GM12878 (cell line): ENCODE measurements around the gene OTOF. TPM values are rescaled to one million over a fixed set of nuclear protein-coding genes. Genes with fewer than 3 reads are reported as not detected.

Source experiments
- CBX3 ChIP-seq: fragments of 200-600 bp; sonication (generic); IDR thresholded peaks from 2 replicates; pipeline ENCODE4 v1.6.1; 2016; ENCODE audit warnings: low read depth, borderline replicate concordance
- CTCF ChIP-seq, 3 experiments: IDR thresholded peaks in 2 of 3; conservative IDR thresholded peaks in 1 of 3; 2 replicates each; pipeline ENCODE4 v1.5.1; 2011; ENCODE audit warnings: low read depth in 3 of 3, low read length in 3 of 3, mild to moderate bottlenecking in 3 of 3, control low read depth in 2 of 3, moderate library complexity in 2 of 3, inconsistent platforms in 1 of 3, mixed read lengths in 1 of 3; ENCODE audit not compliant: control insufficient read depth in 2 of 3, insufficient read depth in 1 of 3; ENCODE audit errors: extremely low read depth in 1 of 3
- MYC ChIP-seq: IDR thresholded peaks from 2 replicates; pipeline ENCODE4 v1.6.1; 2011; ENCODE audit warnings: mild to moderate bottlenecking, low read length, moderate library complexity, inconsistent platforms; ENCODE audit not compliant: insufficient read depth, insufficient replicate concordance, insufficient read length, severe bottlenecking
- NR2F1 ChIP-seq: fragments of 450-650 bp; conservative IDR thresholded peaks from 2 replicates; pipeline ENCODE4 v1.6.1; 2017; ENCODE audit warnings: mild to moderate bottlenecking
- PAX5 ChIP-seq: IDR thresholded peaks from 2 replicates; pipeline ENCODE4 v1.6.1; 2011; ENCODE audit warnings: low read depth, low read length, borderline replicate concordance
- PRDM15 ChIP-seq: fragments of 450-650 bp; formaldehyde crosslinking; IDR thresholded peaks from 2 replicates; pipeline ENCODE4 v1.4.0; 2020; ENCODE audit warnings: mild to moderate bottlenecking, moderate library complexity
- SMARCA5 ChIP-seq: fragments of 450-650 bp; IDR thresholded peaks from 2 replicates; pipeline ENCODE4 v1.6.1; 2017; ENCODE audit warnings: mild to moderate bottlenecking
- SMC3 ChIP-seq: IDR thresholded peaks from 2 replicates; pipeline ENCODE4 v1.6.1; 2011; ENCODE audit warnings: low read length, improper control_type of control experiment, borderline replicate concordance
- ZBED1 ChIP-seq: IDR thresholded peaks from 2 replicates; pipeline ENCODE4 v1.6.1; 2016; ENCODE audit warnings: borderline replicate concordance
- polyA plus RNA-seq, 11 experiments: library from polyadenylated mRNA; depleted of rRNA in 4 of 11; unstranded in 6 of 11; stranded (reverse) in 5 of 11; fragments of >200 nt; fragmentation: Nextera tagmentation in 4 of 11; fragmentation: Illumina TruSeq in 1 of 11; extraction: Ambion mirVana in 4 of 11; extraction: Trizol in 1 of 11; gene quantifications; 1 replicate in 1 of 11; 2 replicates in 10 of 11; pipeline versions ENCODE4 v1.2.1 to v1.2.3, GENCODE V29; 2011 to 2016; ENCODE audit warnings: inconsistent platforms in 2 of 11, missing spikeins in 2 of 11, low read depth in 1 of 11
- total RNA-seq, 4 experiments: library from RNA; depleted of rRNA in 3 of 4; stranded (reverse); fragments of >200 nt in 3 of 4; fragmentation: Illumina TruSeq in 1 of 4; extraction: Trizol in 1 of 4; gene quantifications; 2 replicates each; pipeline versions ENCODE4 v1.2.1 to v1.2.3, GENCODE V29; 2013 to 2021

Gene OTOF
- total and polyA plus RNA-seq, 10 of the 15 experiments (the other 5 are each of a cell fraction or from before 2014, with no cell fraction given), result under 0.01 to 0.31 (median 0.07) TPM; not detected in 6

- TF ChIP-seq MYC (no peak), ZBED1 (no peak), NR2F1 (no peak), SMC3 (no peak), SMARCA5 (no peak), PAX5 (no peak), CTCF (IDR thresholded peaks at IDR 0.05 in 2 of 3, conservative IDR thresholded peaks at IDR 0.05 in 1 of 3; ENCODE audit: control insufficient read depth in 2 of 3, extremely low read depth in 1 of 3, insufficient read depth in 1 of 3, low read depth in 3 of 3, low read length in 3 of 3) (no peak), PRDM15 (no peak), CBX3 (no peak)
Measured at GRCh38 chr2:26471289-26471688, 6.6 kb downstream of the OTOF start (continued).
